ENCODE data around the gene NELFA. TPM values are rescaled to one million over a fixed set of nuclear protein-coding genes. Genes with fewer than 3 reads are reported as not detected.
"Not testable (repeated sequence)": the region's sequence is repeated elsewhere in the genome, so short reads cannot be mapped to it uniquely, and the experiment has no call there.

Gene NELFA
- total RNA-seq, 3 donors from 2014 or later = 58.1 to 62.5 (median 59.8) TPM

GRCh38 chr4:1993718-1994516 is 14.9 kb downstream of the NELFA start:
- H3K27me3 Mint-ChIP-seq (ENCODE audit: low read depth); DNase-seq; H3K4me1 Mint-ChIP-seq (ENCODE audit: low read depth); ATAC-seq; H3K4me3 Mint-ChIP-seq: not testable (repeated sequence)
- H3K36me3 Mint-ChIP-seq (ENCODE audit: insufficient read depth) = peaks cover 39% of the 10 kb centered on the region
- H3K9me3 Mint-ChIP-seq = peaks cover 21% of the 10 kb centered on the region

- Mint-ChIP-seq H3K27me3 (ENCODE audit: low read depth) (no peaks in the 10 kb centered on the region), H3K9me3 (peaks cover 13% of the 10 kb centered on the region), H3K36me3 (ENCODE audit: insufficient read depth) (peaks cover 33% of the 10 kb centered on the region), H3K4me3 (no peak overlapping the region), H3K4me1 (ENCODE audit: low read depth) (peaks cover 6% of the 10 kb centered on the region)
- DNase-seq (no peak), ATAC-seq (no peak)
Observed at GRCh38 chr4:1993169-1993516, 15.6 kb downstream of the NELFA start.

GRCh38 chr4:1992468-1993168 is 16.2 kb downstream of the NELFA start:
- Mint-ChIP-seq H3K4me3 (no peak overlapping the region), H3K4me1 (ENCODE audit: low read depth) (peaks cover 6% of the 10 kb centered on the region), H3K36me3 (ENCODE audit: insufficient read depth) (peaks cover 27% of the 10 kb centered on the region), H3K9me3 (peaks cover 9% of the 10 kb centered on the region), H3K27me3 (ENCODE audit: low read depth) (no peaks in the 10 kb centered on the region)
- no peak for DNase-seq
- ATAC-seq = no peak

- Mint-ChIP-seq H3K9me3 (peaks cover 1% of the 10 kb centered on the region), H3K4me1 (ENCODE audit: low read depth) (peaks cover 6% of the 10 kb centered on the region), H3K36me3 (ENCODE audit: insufficient read depth) (peaks cover 19% of the 10 kb centered on the region), H3K4me3 (no peak overlapping the region), H3K27me3 (ENCODE audit: low read depth) (no peaks in the 10 kb centered on the region)
- DNase-seq = no peak
- peak in 1 of 2 donors; percentile 15 for ATAC-seq
Observed at GRCh38 chr4:1991596-1992434, 17.0 kb downstream of the NELFA start.

- ATAC-seq (no peak), DNase-seq (no peak)
- Mint-ChIP-seq H3K9me3 (no peaks in the 10 kb centered on the region), H3K27me3 (ENCODE audit: low read depth) (no peaks in the 10 kb centered on the region), H3K36me3 (ENCODE audit: insufficient read depth) (peaks cover 15% of the 10 kb centered on the region), H3K4me3 (no peak overlapping the region), H3K4me1 (ENCODE audit: low read depth) (peaks cover 4% of the 10 kb centered on the region)
Observed at GRCh38 chr4:1991087-1991486, 17.7 kb downstream of the NELFA start.

GRCh38 chr4:1990676-1991075 is 18.1 kb downstream of the NELFA start:
- ATAC-seq (no peak), DNase-seq (no peak)
- H3K4me3 Mint-ChIP-seq = no peak overlapping the region
- H3K9me3 Mint-ChIP-seq = no peaks in the 10 kb centered on the region
- peaks cover 11% of the 10 kb centered on the region for H3K36me3 Mint-ChIP-seq (ENCODE audit: insufficient read depth)
- no peaks in the 10 kb centered on the region for H3K27me3 Mint-ChIP-seq (ENCODE audit: low read depth)
- H3K4me1 Mint-ChIP-seq (ENCODE audit: low read depth) = peaks cover 1% of the 10 kb centered on the region

GRCh38 chr4:1990348-1990645 is 18.5 kb downstream of the NELFA start:
- Mint-ChIP-seq H3K4me3 (no peak overlapping the region), H3K9me3 (no peaks in the 10 kb centered on the region), H3K4me1 (ENCODE audit: low read depth) (no peaks in the 10 kb centered on the region), H3K36me3 (ENCODE audit: insufficient read depth) (peaks cover 8% of the 10 kb centered on the region), H3K27me3 (ENCODE audit: low read depth) (no peaks in the 10 kb centered on the region)
- ATAC-seq (no peak), DNase-seq (no peak)

GRCh38 chr4:1989533-1990347 is 19.0 kb downstream of the NELFA start:
- H3K4me3 Mint-ChIP-seq = no peak overlapping the region
- H3K27me3 Mint-ChIP-seq (ENCODE audit: low read depth) = no peaks in the 10 kb centered on the region

GRCh38 chr4:1988327-1988724 is 20.4 kb downstream of the NELFA start:
- no peaks in the 10 kb centered on the region for H3K9me3 Mint-ChIP-seq
- ATAC-seq = no peak
- peaks cover 11% of the 10 kb centered on the region for H3K36me3 Mint-ChIP-seq (ENCODE audit: insufficient read depth)
- H3K27me3 Mint-ChIP-seq (ENCODE audit: low read depth) = no peaks in the 10 kb centered on the region
- no peak overlapping the region for H3K4me3 Mint-ChIP-seq
- no peak for DNase-seq
- H3K4me1 Mint-ChIP-seq (ENCODE audit: low read depth) = no peaks in the 10 kb centered on the region

More at GRCh38 chr4:1989533-1990347, 19.0 kb downstream of the NELFA start:
- DNase-seq (no peak), ATAC-seq (no peak)
- Mint-ChIP-seq H3K36me3 (ENCODE audit: insufficient read depth) (peaks cover 8% of the 10 kb centered on the region), H3K9me3 (no peaks in the 10 kb centered on the region), H3K4me1 (ENCODE audit: low read depth) (no peaks in the 10 kb centered on the region)

GRCh38 chr4:1987721-1988326 is 20.9 kb downstream of the NELFA start:
- no peaks in the 10 kb centered on the region for H3K4me1 Mint-ChIP-seq (ENCODE audit: low read depth)
- DNase-seq = no peak
- H3K27me3 Mint-ChIP-seq (ENCODE audit: low read depth) = no peaks in the 10 kb centered on the region
- no peaks in the 10 kb centered on the region for H3K9me3 Mint-ChIP-seq
- ATAC-seq = no peak
- peaks cover 12% of the 10 kb centered on the region for H3K36me3 Mint-ChIP-seq (ENCODE audit: insufficient read depth)
- no peak overlapping the region for H3K4me3 Mint-ChIP-seq

- Mint-ChIP-seq H3K4me3 (no peak overlapping the region), H3K36me3 (ENCODE audit: insufficient read depth) (peaks cover 15% of the 10 kb centered on the region), H3K27me3 (ENCODE audit: low read depth) (no peaks in the 10 kb centered on the region), H3K9me3 (no peaks in the 10 kb centered on the region), H3K4me1 (ENCODE audit: low read depth) (no peaks in the 10 kb centered on the region)
- no peak for DNase-seq
- peak in 1 of 2 donors; percentile 9 for ATAC-seq
Observed at GRCh38 chr4:1987296-1987695, 21.5 kb downstream of the NELFA start.

GRCh38 chr4:1986578-1987210 is 22.1 kb downstream of the NELFA start:
- no peaks in the 10 kb centered on the region for H3K9me3 Mint-ChIP-seq
- H3K36me3 Mint-ChIP-seq (ENCODE audit: insufficient read depth) = peaks cover 18% of the 10 kb centered on the region
- no peaks in the 10 kb centered on the region for H3K4me1 Mint-ChIP-seq (ENCODE audit: low read depth)
- ATAC-seq (peak in 1 of 2 donors; percentile 14), DNase-seq (no peak)
- no peak overlapping the region for H3K4me3 Mint-ChIP-seq
- H3K27me3 Mint-ChIP-seq (ENCODE audit: low read depth) = no peaks in the 10 kb centered on the region
